Large intestine (tissue), 12 donors: ENCODE results near the gene RECQL. TPM values are rescaled to one million over a fixed set of nuclear protein-coding genes. Genes with fewer than 3 reads are reported as not detected.

Source experiments
- DNase-seq, 2 donors: peaks; one replicate each; pipeline versions ENCODE4 v3.0.0 to v3.0.0-alpha.2; 2013
- H3K27ac ChIP-seq: one replicate; pipeline ENCODE4 v1.5.1; 2013; ENCODE audit warnings: low read length
- H3K27me3 ChIP-seq: 2 replicates; pipeline ENCODE4 v1.6.1; 2013; ENCODE audit warnings: low read length; ENCODE audit not compliant: control insufficient read depth, insufficient read depth
- H3K36me3 ChIP-seq: 2 replicates; pipeline ENCODE4 v1.6.1; 2013; ENCODE audit warnings: low read length; ENCODE audit not compliant: control insufficient read depth, insufficient read depth
- H3K4me1 ChIP-seq: one replicate; pipeline ENCODE4 v1.6.1; 2013; ENCODE audit warnings: low read length; ENCODE audit not compliant: control insufficient read depth, insufficient read depth
- H3K4me3 ChIP-seq: one replicate; pipeline ENCODE4 v1.5.1; 2013; ENCODE audit warnings: low read length
- H3K9me3 ChIP-seq: one replicate; pipeline ENCODE4 v1.6.1; 2013; ENCODE audit warnings: mild to moderate bottlenecking, low read depth, low read length, moderate library complexity; ENCODE audit not compliant: control insufficient read depth
- WGBS: methylation state at CpG from one replicate; pipeline ENCODE4 v1.1.5; 2013; ENCODE audit warnings: low lambda C conversion rate; ENCODE audit not compliant: insufficient coverage; 5-methylcytosine and 5-hydroxymethylcytosine counted together
- long read RNA-seq, 11 donors: transcript quantifications; one replicate each; lab custom pipeline, GENCODE V29; 2026
- polyA plus RNA-seq: library from polyadenylated mRNA; unstranded; fragments of 120-200 nt; gene quantifications from one replicate; pipeline ENCODE4 v1.2.1, GENCODE V29; 2013

The RECQL gene
- 22.3 TPM for polyA plus RNA-seq
- long read RNA-seq, donor 1: 0 reads
- long read RNA-seq, donor 2, partial matches to known transcripts: 0 of 3 reads
- long read RNA-seq, donor 2, other reads (novel, unspliced or antisense): 0 of 3 reads
- long read RNA-seq, donor 3: 0 reads
- long read RNA-seq, donor 4, partial matches to known transcripts: 0 of 1 reads
- long read RNA-seq, donor 4, other reads (novel, unspliced or antisense): 0 of 1 reads
- long read RNA-seq, donor 5, partial matches to known transcripts: 0 of 2 reads
- long read RNA-seq, donor 5, other reads (novel, unspliced or antisense): 0 of 2 reads
- long read RNA-seq, donor 6, partial matches to known transcripts: 0 of 21 reads
- long read RNA-seq, donor 6, other reads (novel, unspliced or antisense): 19 of 21 reads
- long read RNA-seq, donor 7: 0 reads
- long read RNA-seq, donor 8, partial matches to known transcripts: 0 of 3 reads
- long read RNA-seq, donor 8, other reads (novel, unspliced or antisense): 0 of 3 reads
- long read RNA-seq, donor 9, partial matches to known transcripts: 0 of 1 reads
- long read RNA-seq, donor 9, other reads (novel, unspliced or antisense): 0 of 1 reads
- long read RNA-seq, donor 10, partial matches to known transcripts: 5 of 23 reads
- long read RNA-seq, donor 10, other reads (novel, unspliced or antisense): 15 of 23 reads
- long read RNA-seq, donor 11, partial matches to known transcripts: 0 of 11 reads
- long read RNA-seq, donor 11, other reads (novel, unspliced or antisense): 10 of 11 reads

GRCh38 chr12:21501258-21502163, at the start of gene RECQL, which contains the start of gene GOLT1B:
Gene RECQL, minus strand, starts transcription at chr12:21501635. Its CDS starts 2,065 bp downstream, at chr12:21499570.
Gene GOLT1B, plus strand, starts transcription at chr12:21501789. Its CDS starts 135 bp downstream, at chr12:21501924.
- Histone ChIP-seq H3K27me3 (no peaks in the 10 kb centered on the region), H3K4me3 (peak within 1 kb of the TSS; percentile 94), H3K9me3 (no peaks in the 10 kb centered on the region), H3K36me3 (peaks cover 16% of the 10 kb centered on the region), H3K4me1 (peaks cover 12% of the 10 kb centered on the region), H3K27ac (peak within 1 kb of the TSS; percentile 77)
- DNase-seq: peak; percentile 96 to 97
- no CpG with 5 or more reads among the region's 61 CpGs for WGBS

GRCh38 chr12:21547437-21547836, 46.0 kb upstream of the RECQL start:
- Histone ChIP-seq H3K36me3 (no peaks in the 10 kb centered on the region), H3K4me3 (no peak overlapping the region), H3K27ac (no peak overlapping the region), H3K9me3 (no peaks in the 10 kb centered on the region), H3K27me3 (no peaks in the 10 kb centered on the region), H3K4me1 (no peaks in the 10 kb centered on the region)
- no peak for DNase-seq
- no CpG with 5 or more reads among the region's 1 CpG for WGBS

- no peak for DNase-seq
- H3K4me3 ChIP-seq: no peak overlapping the region
- H3K27me3 ChIP-seq: no peaks in the 10 kb centered on the region
- no CpG with 5 or more reads among the region's 1 CpG for WGBS
- no peaks in the 10 kb centered on the region for H3K4me1 ChIP-seq
- no peaks in the 10 kb centered on the region for H3K9me3 ChIP-seq
- H3K27ac ChIP-seq: no peak overlapping the region
- no peaks in the 10 kb centered on the region for H3K36me3 ChIP-seq
Observed at GRCh38 chr12:21546716-21547115, 45.3 kb upstream of the RECQL start.

GRCh38 chr12:21545557-21545956, 44.1 kb upstream of the RECQL start:
- Histone ChIP-seq H3K9me3 (no peaks in the 10 kb centered on the region), H3K4me3 (no peak overlapping the region), H3K36me3 (no peaks in the 10 kb centered on the region), H3K27me3 (no peaks in the 10 kb centered on the region), H3K4me1 (peaks cover 2% of the 10 kb centered on the region), H3K27ac (no peak overlapping the region)
- no peak for DNase-seq
- WGBS: 75% methylated on average over 2 of the region's 2 CpGs

- Histone ChIP-seq H3K9me3 (no peaks in the 10 kb centered on the region), H3K4me3 (no peak overlapping the region), H3K27me3 (no peaks in the 10 kb centered on the region), H3K27ac (no peak overlapping the region), H3K4me1 (peaks cover 2% of the 10 kb centered on the region), H3K36me3 (no peaks in the 10 kb centered on the region)
- DNase-seq: no peak
Observed at GRCh38 chr12:21543151-21543550, 41.7 kb upstream of the RECQL start.

- no peaks in the 10 kb centered on the region for H3K27me3 ChIP-seq
- no peak overlapping the region for H3K27ac ChIP-seq
- no CpG with 5 or more reads among the region's 5 CpGs for WGBS
- no peaks in the 10 kb centered on the region for H3K9me3 ChIP-seq
- DNase-seq: no peak
- H3K36me3 ChIP-seq: no peaks in the 10 kb centered on the region
- no peak overlapping the region for H3K4me3 ChIP-seq
- peaks cover 2% of the 10 kb centered on the region for H3K4me1 ChIP-seq
Observed at GRCh38 chr12:21542403-21542802, 41.0 kb upstream of the RECQL start.

GRCh38 chr12:21541773-21542172, 40.3 kb upstream of the RECQL start:
- DNase-seq: no peak
- Histone ChIP-seq H3K4me1 (peaks cover 2% of the 10 kb centered on the region), H3K9me3 (no peaks in the 10 kb centered on the region), H3K36me3 (no peaks in the 10 kb centered on the region), H3K4me3 (no peak overlapping the region), H3K27ac (no peak overlapping the region), H3K27me3 (no peaks in the 10 kb centered on the region)
- WGBS: 100% methylated on average over 2 of the region's 6 CpGs

GRCh38 chr12:21539797-21540196, 38.4 kb upstream of the RECQL start:
- Histone ChIP-seq H3K27me3 (peaks cover 3% of the 10 kb centered on the region), H3K4me3 (no peak overlapping the region), H3K9me3 (no peaks in the 10 kb centered on the region)

GRCh38 chr12:21538061-21538653, 36.7 kb upstream of the RECQL start:
- Histone ChIP-seq H3K36me3 (no peaks in the 10 kb centered on the region), H3K9me3 (no peaks in the 10 kb centered on the region), H3K27me3 (peaks cover 3% of the 10 kb centered on the region), H3K4me1 (peaks cover 2% of the 10 kb centered on the region), H3K4me3 (no peak overlapping the region), H3K27ac (no peak overlapping the region)
- DNase-seq: no peak
- no CpG with 5 or more reads among the region's 5 CpGs for WGBS

More at GRCh38 chr12:21539797-21540196, 38.4 kb upstream of the RECQL start:
- Histone ChIP-seq H3K4me1 (peaks cover 2% of the 10 kb centered on the region), H3K27ac (no peak overlapping the region), H3K36me3 (no peaks in the 10 kb centered on the region)
- no peak for DNase-seq

- DNase-seq: no peak
- H3K4me1 ChIP-seq: no peaks in the 10 kb centered on the region
- no peak overlapping the region for H3K27ac ChIP-seq
- peaks cover 8% of the 10 kb centered on the region for H3K9me3 ChIP-seq
- peaks cover 42% of the 10 kb centered on the region for H3K27me3 ChIP-seq
- no CpG with 5 or more reads among the region's 2 CpGs for WGBS
- H3K4me3 ChIP-seq: no peak overlapping the region
- no peaks in the 10 kb centered on the region for H3K36me3 ChIP-seq
Observed at GRCh38 chr12:21529456-21529855, 28.0 kb upstream of the RECQL start.
